A549 (cell line): Measurements from ENCODE around the gene CNTN5. TPM values are rescaled to one million over a fixed set of nuclear protein-coding genes. Genes with fewer than 3 reads are reported as not detected.

Experiments
- ATAC-seq, 2 experiments: fragments of 200-7000 bp in 1 of 2; fragments of >200 bp in 1 of 2; cut with Nextera tagmentation in 1 of 2; cut with Tn5 transposase in 1 of 2; 3 replicates each; pipeline versions ENCODE4 v1.8.0 to v1.9.1; 2018 to 2020; ENCODE audit warnings: mild to moderate bottlenecking in 1 of 2, moderate library complexity in 1 of 2
- CTCF ChIA-PET: fragments of 300-600 bp; sonication (Branson Sonifier 250); formaldehyde crosslinking; extraction: SDS; loops from one replicate; lab custom pipeline; 2021; ENCODE audit warnings: antibody characterized with exemption, inconsistent platforms; lab: Yijun Ruan, JAX
- POLR2A ChIA-PET: fragments of 350-600 bp; formaldehyde crosslinking; extraction: SDS; loops from one replicate; lab custom pipeline; 2021; ENCODE audit warnings: antibody characterized with exemption, inconsistent platforms; lab: Yijun Ruan, JAX
- DNase-seq, 2 experiments: peaks; one replicate each; pipeline versions ENCODE4 v3.0.0 to v3.0.0-alpha.2; 2011 to 2016; ENCODE audit warnings: low read depth in 1 of 2, low spot score in 1 of 2
- FAIRE-seq: peaks from 2 replicates; lab custom pipeline; 2011; peaks lifted over from hg19 to GRCh38; lab: Jason Lieb, UNC
- H3K27ac ChIP-seq, 2 experiments: fragments of >200 bp; sonication (Bioruptor Twin); formaldehyde crosslinking; 3 replicates each; pipeline ENCODE4 v1.5.1; 2016 to 2017
- H3K4me1 ChIP-seq: fragments of >200 bp; sonication (Bioruptor Twin); formaldehyde crosslinking; 3 replicates; pipeline ENCODE4 v1.6.1; 2016
- H3K4me2 ChIP-seq: fragments of >200 bp; sonication (Bioruptor Twin); formaldehyde crosslinking; 3 replicates; pipeline ENCODE4 v1.6.1; 2016
- H3K4me3 ChIP-seq: fragments of >200 bp; sonication (Bioruptor Twin); formaldehyde crosslinking; 3 replicates; pipeline ENCODE4 v1.5.1; 2016
- H3K9me3 ChIP-seq: fragments of >200 bp; sonication (Bioruptor Twin); formaldehyde crosslinking; 3 replicates; pipeline ENCODE4 v1.6.1; 2016
- BHLHE40 ChIP-seq: IDR thresholded peaks from 2 replicates; pipeline ENCODE4 v1.6.1; 2012; ENCODE audit warnings: low read depth, low read length, inconsistent platforms
- EP300 ChIP-seq, 2 experiments: fragments of >200 bp; sonication (Bioruptor Twin); formaldehyde crosslinking; IDR thresholded peaks; 2 replicates in 1 of 2; 3 replicates in 1 of 2; pipeline ENCODE4 v1.6.1; 2016 to 2017
- ESRRA ChIP-seq: fragments of 150-350 bp; IDR thresholded peaks from 2 replicates; pipeline ENCODE4 v1.6.1; 2014; ENCODE audit warnings: mild to moderate bottlenecking, low read length, borderline replicate concordance
- FOSL2 ChIP-seq, 2 experiments: fragments of 450-650 bp in 1 of 2; fragments of >200 bp in 1 of 2; sonication (Bioruptor Twin) in 1 of 2; formaldehyde crosslinking; IDR thresholded peaks; 2 replicates each; pipeline versions ENCODE4 v1.5.0 to v1.6.1; 2016 to 2020; ENCODE audit warnings: mild to moderate bottlenecking in 1 of 2, moderate library complexity in 1 of 2
- FOXS1 ChIP-seq: fragments of 250-450 bp; sonication (Bioruptor Pico); IDR thresholded peaks from 2 replicates; pipeline ENCODE4 v1.5.0; 2020; ENCODE audit warnings: mild to moderate bottlenecking, moderate library complexity
- HOXB13 ChIP-seq: fragments of 250-450 bp; sonication (Bioruptor Pico); IDR thresholded peaks from 2 replicates; pipeline ENCODE4 v1.5.0; 2020; ENCODE audit warnings: low read depth, mild to moderate bottlenecking, moderate library complexity
- MAZ ChIP-seq: fragments of 150-350 bp; IDR thresholded peaks from 2 replicates; pipeline ENCODE4 v1.6.1; 2014; ENCODE audit warnings: antibody characterized with exemption, low read depth, low read length, borderline replicate concordance
- MYC ChIP-seq: IDR thresholded peaks from 2 replicates; pipeline ENCODE4 v1.6.1; 2012; ENCODE audit warnings: mild to moderate bottlenecking, inconsistent platforms, low read length, improper control_type of control experiment, borderline replicate concordance
- PHF8 ChIP-seq: fragments of 200-600 bp; sonication (generic); IDR thresholded peaks from 2 replicates; pipeline ENCODE4 v1.6.1; 2016; ENCODE audit warnings: low read depth, mild to moderate bottlenecking, antibody characterized with exemption, moderate library complexity, borderline replicate concordance
- POLR2AphosphoS2 ChIP-seq: conservative IDR thresholded peaks from 2 replicates; pipeline ENCODE4 v1.6.1; 2012; ENCODE audit warnings: low read length, improper control_type of control experiment, inconsistent platforms
- RARB ChIP-seq: fragments of 250-450 bp; sonication (Bioruptor Pico); IDR thresholded peaks from 2 replicates; pipeline ENCODE4 v1.8.0; 2021; ENCODE audit warnings: mild to moderate bottlenecking, moderate library complexity
- RCOR1 ChIP-seq: fragments of 150-350 bp; IDR thresholded peaks from 2 replicates; pipeline ENCODE4 v1.6.1; 2014; ENCODE audit warnings: antibody characterized with exemption, low read length, low read depth
- RFX5 ChIP-seq: fragments of 450-650 bp; IDR thresholded peaks from 2 replicates; pipeline ENCODE4 v1.7.1; 2014; ENCODE audit warnings: antibody characterized with exemption, mild to moderate bottlenecking, moderate library complexity
- TFCP2L1 ChIP-seq: fragments of 250-450 bp; sonication (Bioruptor Pico); IDR thresholded peaks from 2 replicates; pipeline ENCODE4 v1.5.0; 2021; ENCODE audit warnings: mild to moderate bottlenecking
- TP53 ChIP-seq: fragments of 250-450 bp; sonication (Bioruptor Pico); IDR thresholded peaks from 2 replicates; pipeline ENCODE4 v1.5.0; 2021; ENCODE audit warnings: mild to moderate bottlenecking, moderate library complexity
- ZFP36 ChIP-seq: fragments of 450-650 bp; IDR thresholded peaks from 2 replicates; pipeline ENCODE4 v1.6.1; 2014; ENCODE audit warnings: borderline replicate concordance; ENCODE audit not compliant: partially characterized antibody
- WGBS: methylation state at CpG from one replicate; pipeline ENCODE4 v1.1.6; 2017; ENCODE audit errors: missing lambda C conversion rate; 5-methylcytosine and 5-hydroxymethylcytosine counted together
- polyA plus RNA-seq, 4 experiments: library from polyadenylated mRNA; depleted of rRNA in 3 of 4; stranded (reverse); fragments of >200 nt; fragmentation: RNase III in 1 of 4; extraction: RNeasy Plus Mini Kit Qiagen cat#74134 plus additional on column Dnase treatment in 1 of 4; gene quantifications; 2 replicates in 3 of 4; 3 replicates in 1 of 4; pipeline ENCODE4 v1.2.3, GENCODE V29; 2011 to 2017
- TF ChIP-seq, protein P1 (sequence below): fragments of 450-650 bp; IDR thresholded peaks from 2 replicates; pipeline ENCODE4 v1.6.1; 2014; ENCODE audit warnings: antibody characterized with exemption
- TF ChIP-seq, protein P2 (sequence below): fragments of >200 bp; sonication (Bioruptor Twin); formaldehyde crosslinking; IDR thresholded peaks from 3 replicates; pipeline ENCODE4 v1.5.1; 2016

Gene CNTN5
- polyA plus RNA-seq, 2 of the 4 experiments (the other 2 are of a cell fraction), result 0.08 TPM; not detected in 1

DNA sequence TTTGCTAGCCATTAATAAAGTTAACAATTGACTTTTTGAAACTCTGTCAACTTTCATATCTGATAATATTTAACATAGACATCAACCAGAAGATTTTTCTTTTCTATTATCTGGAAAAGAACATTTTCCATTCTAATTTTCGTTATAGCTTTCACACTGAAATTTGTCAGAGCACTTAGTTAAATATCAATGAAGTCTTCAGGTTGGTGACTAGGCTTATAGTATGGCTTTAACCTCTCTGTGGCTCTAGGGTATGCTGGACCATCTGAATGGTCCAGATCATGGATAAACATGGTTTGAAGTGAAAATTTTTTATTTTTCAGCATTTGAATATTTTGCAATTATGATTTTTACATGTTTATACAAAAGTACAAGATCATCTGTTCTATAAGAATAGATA lies 548.1 kb downstream of the CNTN5 start (continued):
- TF ChIP-seq ZFP36 (no peak), FOXS1 (CRISPR knock-in tag) (no peak), FOSL2 (IDR thresholded peaks at IDR 0.05) (no peak), FOSL2 (CRISPR knock-in tag; IDR thresholded peaks at IDR 0.05) (no peak)

DNA sequence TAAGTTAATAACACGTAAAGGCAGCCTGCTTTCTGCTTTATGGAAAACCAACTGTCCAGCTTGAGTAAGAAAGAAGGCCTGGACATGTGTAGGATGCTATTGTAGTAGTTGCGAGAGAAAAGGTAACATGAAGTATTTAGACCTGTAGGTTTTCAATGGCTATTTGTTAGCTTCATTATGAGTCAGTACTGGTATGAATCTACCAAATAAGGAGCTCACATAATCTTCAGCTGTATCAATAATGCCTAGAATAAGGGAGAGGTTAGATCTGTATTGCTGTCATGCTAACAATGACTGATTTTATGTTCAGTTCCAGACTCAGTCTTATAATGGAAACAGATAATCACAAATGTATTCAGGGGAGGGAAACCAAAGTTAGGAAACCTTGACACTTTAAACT lies 550.3 kb downstream of the CNTN5 start:
- TF ChIP-seq RCOR1 (no peak), EP300 (IDR thresholded peaks at IDR 0.05) (no peak), RFX5 (no peak), BHLHE40 (no peak)
- Histone ChIP-seq H3K4me2 (no peak overlapping the region), H3K27ac (no peak overlapping the region), H3K4me3 (no peak overlapping the region), H3K4me1 (no peaks in the 10 kb centered on the region), H3K9me3 (no peaks in the 10 kb centered on the region)
- 39% methylated on average over 2 of the region's 2 CpGs for WGBS
- FAIRE-seq (no peak), ATAC-seq (no peak), DNase-seq (no peak)
- ChIA-PET CTCF (no interaction called here), POLR2A (no interaction called here)

DNA sequence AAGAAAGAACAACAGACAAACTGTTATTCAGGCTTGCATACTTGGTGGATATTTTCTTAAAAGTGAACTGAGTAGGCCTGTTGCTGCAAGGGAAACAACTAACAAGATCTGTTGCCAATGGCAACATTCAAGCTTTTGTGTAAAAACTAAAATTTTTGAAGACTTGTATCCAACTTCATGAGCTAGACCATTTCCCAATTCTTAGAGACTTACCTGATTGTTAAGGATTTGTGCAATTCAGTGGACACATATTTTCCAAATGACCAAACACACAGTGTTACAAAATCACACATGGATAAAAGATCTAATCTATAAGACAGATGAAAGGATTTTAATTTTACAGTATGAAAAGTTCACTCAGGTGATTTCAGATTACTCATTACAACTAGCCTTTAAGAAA lies 564.1 kb downstream of the CNTN5 start:
- FAIRE-seq (no peak), ATAC-seq (no peak), DNase-seq (no peak)
- Histone ChIP-seq H3K9me3 (no peaks in the 10 kb centered on the region), H3K4me3 (no peak overlapping the region), H3K4me1 (no peaks in the 10 kb centered on the region), H3K27ac (no peak overlapping the region), H3K4me2 (no peak overlapping the region)
- ChIA-PET CTCF (interaction anchor here (1.0 kb wide), 1 partner anchor 36 kb away, joined by 5 read pairs; no protein-coding TSS in a partner anchor), POLR2A (no interaction called here)
- TF ChIP-seq HOXB13 (CRISPR knock-in tag), result no peak
- TF ChIP-seq, protein P1, sequence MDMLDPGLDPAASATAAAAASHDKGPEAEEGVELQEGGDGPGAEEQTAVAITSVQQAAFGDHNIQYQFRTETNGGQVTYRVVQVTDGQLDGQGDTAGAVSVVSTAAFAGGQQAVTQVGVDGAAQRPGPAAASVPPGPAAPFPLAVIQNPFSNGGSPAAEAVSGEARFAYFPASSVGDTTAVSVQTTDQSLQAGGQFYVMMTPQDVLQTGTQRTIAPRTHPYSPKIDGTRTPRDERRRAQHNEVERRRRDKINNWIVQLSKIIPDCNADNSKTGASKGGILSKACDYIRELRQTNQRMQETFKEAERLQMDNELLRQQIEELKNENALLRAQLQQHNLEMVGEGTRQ, result no peak
- TF ChIP-seq RARB (CRISPR knock-in tag), result no peak

DNA sequence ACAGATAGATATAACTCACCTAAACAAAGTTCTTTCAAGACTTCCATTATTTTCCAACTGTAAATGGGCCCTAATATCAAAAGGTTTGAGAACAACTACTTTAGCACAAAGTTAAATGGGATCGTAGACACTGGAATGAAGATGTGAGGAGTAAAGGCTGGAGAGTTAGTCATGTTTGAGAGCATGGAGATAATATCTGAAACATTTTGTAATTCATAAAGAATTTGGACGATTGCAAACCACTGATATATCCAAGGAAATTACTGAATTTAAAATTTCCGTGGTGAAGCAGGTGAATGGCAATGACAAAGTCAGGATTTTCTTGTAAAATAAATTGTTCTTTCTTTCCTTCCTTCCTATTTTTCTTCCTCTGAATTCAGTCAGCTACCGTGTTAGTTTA lies 564.9 kb downstream of the CNTN5 start:
- POLR2A ChIA-PET, result no interaction called here
- no peak for ATAC-seq
- Histone ChIP-seq H3K9me3 (no peaks in the 10 kb centered on the region), H3K4me1 (no peaks in the 10 kb centered on the region), H3K4me3 (no peak overlapping the region), H3K27ac (no peak overlapping the region), H3K4me2 (no peak overlapping the region)
- TF ChIP-seq RFX5 (no peak), MAZ (no peak), ESRRA (no peak), TP53 (CRISPR knock-in tag) (no peak)
- DNase-seq, result no peak
- CTCF ChIA-PET, result no interaction called here
- 12% methylated on average over 4 of the region's 4 CpGs for WGBS
- FAIRE-seq, result no peak

DNA sequence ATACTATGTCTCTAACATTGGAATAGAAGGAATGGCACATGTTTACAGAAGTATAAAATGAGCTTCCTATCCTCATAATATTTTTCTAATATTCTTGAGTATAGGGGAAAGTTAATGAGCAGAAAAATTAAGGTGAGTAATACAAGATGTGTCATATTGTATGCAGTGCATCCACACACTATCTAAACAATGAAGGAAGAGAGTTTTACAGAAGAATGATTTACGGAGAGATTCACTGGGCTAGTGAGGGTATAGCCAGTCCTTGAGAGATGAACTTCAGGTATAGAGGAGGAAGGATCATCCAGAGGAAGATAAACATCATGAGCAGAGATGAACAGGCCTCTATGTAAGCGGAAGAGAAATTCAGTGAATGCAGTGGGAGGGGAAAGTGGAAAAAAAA lies 569.0 kb downstream of the CNTN5 start:
- Histone ChIP-seq H3K4me1 (no peaks in the 10 kb centered on the region), H3K27ac (no peak overlapping the region), H3K4me3 (no peak overlapping the region), H3K4me2 (no peak overlapping the region), H3K9me3 (no peaks in the 10 kb centered on the region)
- TF ChIP-seq POLR2AphosphoS2 (no peak), ZFP36 (no peak), PHF8 (no peak), MYC (no peak), TFCP2L1 (CRISPR knock-in tag) (no peak)
- TF ChIP-seq, protein P2, sequence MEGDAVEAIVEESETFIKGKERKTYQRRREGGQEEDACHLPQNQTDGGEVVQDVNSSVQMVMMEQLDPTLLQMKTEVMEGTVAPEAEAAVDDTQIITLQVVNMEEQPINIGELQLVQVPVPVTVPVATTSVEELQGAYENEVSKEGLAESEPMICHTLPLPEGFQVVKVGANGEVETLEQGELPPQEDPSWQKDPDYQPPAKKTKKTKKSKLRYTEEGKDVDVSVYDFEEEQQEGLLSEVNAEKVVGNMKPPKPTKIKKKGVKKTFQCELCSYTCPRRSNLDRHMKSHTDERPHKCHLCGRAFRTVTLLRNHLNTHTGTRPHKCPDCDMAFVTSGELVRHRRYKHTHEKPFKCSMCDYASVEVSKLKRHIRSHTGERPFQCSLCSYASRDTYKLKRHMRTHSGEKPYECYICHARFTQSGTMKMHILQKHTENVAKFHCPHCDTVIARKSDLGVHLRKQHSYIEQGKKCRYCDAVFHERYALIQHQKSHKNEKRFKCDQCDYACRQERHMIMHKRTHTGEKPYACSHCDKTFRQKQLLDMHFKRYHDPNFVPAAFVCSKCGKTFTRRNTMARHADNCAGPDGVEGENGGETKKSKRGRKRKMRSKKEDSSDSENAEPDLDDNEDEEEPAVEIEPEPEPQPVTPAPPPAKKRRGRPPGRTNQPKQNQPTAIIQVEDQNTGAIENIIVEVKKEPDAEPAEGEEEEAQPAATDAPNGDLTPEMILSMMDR, result no peak
- ATAC-seq, result no peak
- no peak for FAIRE-seq
- CTCF ChIA-PET, result no interaction called here
- no peak for DNase-seq
- POLR2A ChIA-PET, result no interaction called here
- WGBS, result 69% methylated on average over 2 of the region's 2 CpGs
